GM12891 (cell line): ENCODE data around the gene CELA3B.
"Not testable (repeated sequence)": the region's sequence is repeated elsewhere in the genome, so short reads cannot be mapped to it uniquely, and the experiment has no call there.

Experiments used
- DNase-seq: peaks from one replicate; pipeline ENCODE4 v3.0.0; 2011; ENCODE audit warnings: low spot score; ENCODE audit not compliant: insufficient read length
- FAIRE-seq: peaks from 2 replicates; lab custom pipeline; 2011; peaks lifted over from hg19 to GRCh38; lab: Jason Lieb, UNC
- PAX5 ChIP-seq: IDR thresholded peaks from 2 replicates; pipeline ENCODE4 v1.6.1; 2011; ENCODE audit warnings: low read length, moderate library complexity, mild to moderate bottlenecking; ENCODE audit not compliant: insufficient read depth, severe bottlenecking
- POLR2A ChIP-seq: IDR thresholded peaks from 2 replicates; pipeline ENCODE4 v1.6.1; 2011; ENCODE audit warnings: low read depth, low read length, control low read depth
- POLR2AphosphoS5 ChIP-seq: IDR thresholded peaks from 2 replicates; pipeline ENCODE4 v1.6.1; 2011; ENCODE audit warnings: low read depth, low read length, control low read depth
- POU2F2 ChIP-seq: IDR thresholded peaks from 2 replicates; pipeline ENCODE4 v1.6.1; 2011; ENCODE audit warnings: low read depth, mild to moderate bottlenecking, control low read depth, low read length, moderate library complexity
- SPI1 ChIP-seq: IDR thresholded peaks from 2 replicates; pipeline ENCODE4 v1.6.1; 2011; ENCODE audit warnings: low read depth, low read length, control low read depth
- TAF1 ChIP-seq: IDR thresholded peaks from 2 replicates; pipeline ENCODE4 v1.6.1; 2011; ENCODE audit warnings: low read depth, low read length, control low read depth

The CELA3B gene

GRCh38 chr1:21935891-21936365 is 40.9 kb upstream of the CELA3B start:
- no peak for TF ChIP-seq POU2F2
- TF ChIP-seq POLR2AphosphoS5: no peak
- no peak for TF ChIP-seq SPI1
- TF ChIP-seq TAF1: no peak
- no peak for TF ChIP-seq POLR2A
- no peak for TF ChIP-seq PAX5
- FAIRE-seq: no peak
- no peak for DNase-seq

GRCh38 chr1:21936366-21937031 is 40.3 kb upstream of the CELA3B start:
- no peak for FAIRE-seq
- TF ChIP-seq PAX5: no peak
- TF ChIP-seq SPI1: no peak
- no peak for TF ChIP-seq POLR2AphosphoS5
- TF ChIP-seq TAF1: no peak
- TF ChIP-seq POU2F2: no peak
- TF ChIP-seq POLR2A: no peak
- DNase-seq: no peak

GRCh38 chr1:21937034-21937371 is 39.8 kb upstream of the CELA3B start, which contains the start of gene HSPG2:
HSPG2 (minus strand) TSS chr1:21937310; CDS start chr1:21937217, 93 bp downstream.
- TF ChIP-seq TAF1 (no peak), POU2F2 (no peak), SPI1 (no peak), POLR2A (no peak), POLR2AphosphoS5 (no peak), PAX5 (no peak)
- DNase-seq (no peak), FAIRE-seq (no peak)

DNA sequence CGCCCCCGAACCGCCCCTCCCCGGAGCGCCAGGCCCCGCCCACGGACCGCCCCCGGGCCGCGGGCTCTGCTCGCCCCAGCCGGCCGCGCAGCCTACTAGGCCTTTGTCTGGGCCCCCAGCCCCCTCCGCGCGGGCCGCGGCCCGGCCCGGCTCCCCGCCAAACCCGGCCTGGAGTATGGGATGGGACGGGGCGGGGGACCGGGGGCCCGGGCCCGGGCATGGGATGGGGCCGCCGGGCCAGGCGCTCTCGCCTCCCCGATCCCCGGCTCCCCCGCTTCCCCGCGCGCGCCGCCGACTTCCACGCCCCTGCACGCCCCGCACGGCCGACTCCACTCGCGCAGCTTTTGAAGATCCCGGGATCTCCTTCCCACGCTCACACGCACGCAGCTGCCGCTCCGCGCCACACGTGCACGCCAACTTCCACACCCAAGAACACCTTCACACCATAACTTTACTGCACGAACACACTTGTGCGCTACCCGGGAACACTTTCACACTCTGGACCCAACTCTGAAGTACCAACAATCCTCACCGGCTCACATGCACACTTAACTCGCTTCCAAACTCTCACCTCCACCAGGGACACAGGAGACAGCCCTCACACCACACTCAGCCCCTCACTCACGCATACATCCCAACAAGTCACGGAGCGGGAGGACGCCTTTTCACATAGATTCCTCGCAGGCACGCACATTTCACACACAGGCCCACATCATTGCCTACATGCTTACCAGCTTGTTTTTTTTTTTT is 39.3 kb upstream of the CELA3B start:
- peak; percentile 85 for DNase-seq
- peak; percentile 16 for FAIRE-seq
- TF ChIP-seq POLR2A (no peak), PAX5 (no peak), SPI1 (no peak)

DNA sequence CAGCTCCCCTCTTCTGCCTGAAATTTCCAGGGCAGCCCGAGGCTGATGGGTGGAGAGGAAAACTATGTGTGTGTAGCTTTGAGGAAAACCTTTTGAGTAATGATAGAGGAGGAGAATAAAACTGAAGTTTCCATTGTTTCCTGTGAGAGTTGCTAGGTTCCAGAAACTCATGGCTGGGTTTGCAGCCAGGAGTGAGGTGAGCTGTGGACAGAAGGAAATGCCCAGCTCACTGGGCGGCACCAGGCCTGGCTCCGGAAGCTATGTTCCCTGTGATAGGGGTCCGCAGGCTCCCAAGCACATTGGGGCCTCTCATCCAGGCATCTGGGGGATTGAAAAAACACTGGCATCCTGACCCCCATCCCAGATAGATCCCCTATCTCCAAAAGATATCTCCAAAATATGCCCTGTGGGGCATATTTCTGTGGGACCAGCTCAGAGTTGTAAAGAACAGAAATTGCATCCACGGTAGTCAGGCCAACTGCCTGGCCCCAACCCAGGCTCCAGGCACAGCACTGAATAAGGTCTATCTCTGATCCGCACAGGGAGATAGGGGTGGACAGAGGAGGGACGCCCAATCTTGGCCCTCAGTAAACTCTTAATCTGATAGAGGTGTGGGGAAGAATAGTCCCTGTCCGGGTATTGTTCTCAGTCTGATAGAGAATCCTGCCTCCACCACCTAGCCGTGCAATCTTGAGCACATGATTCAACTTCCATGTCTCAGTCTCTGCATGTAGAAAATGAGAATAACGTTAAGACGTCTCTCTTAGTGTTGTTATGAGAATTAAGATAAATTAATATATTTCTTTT is 37.9 kb upstream of the CELA3B start:
- no peak for FAIRE-seq
- no peak for DNase-seq
- TF ChIP-seq SPI1 (no peak), POLR2A (no peak), PAX5 (no peak), TAF1 (no peak), POU2F2 (no peak), POLR2AphosphoS5 (no peak)

DNA sequence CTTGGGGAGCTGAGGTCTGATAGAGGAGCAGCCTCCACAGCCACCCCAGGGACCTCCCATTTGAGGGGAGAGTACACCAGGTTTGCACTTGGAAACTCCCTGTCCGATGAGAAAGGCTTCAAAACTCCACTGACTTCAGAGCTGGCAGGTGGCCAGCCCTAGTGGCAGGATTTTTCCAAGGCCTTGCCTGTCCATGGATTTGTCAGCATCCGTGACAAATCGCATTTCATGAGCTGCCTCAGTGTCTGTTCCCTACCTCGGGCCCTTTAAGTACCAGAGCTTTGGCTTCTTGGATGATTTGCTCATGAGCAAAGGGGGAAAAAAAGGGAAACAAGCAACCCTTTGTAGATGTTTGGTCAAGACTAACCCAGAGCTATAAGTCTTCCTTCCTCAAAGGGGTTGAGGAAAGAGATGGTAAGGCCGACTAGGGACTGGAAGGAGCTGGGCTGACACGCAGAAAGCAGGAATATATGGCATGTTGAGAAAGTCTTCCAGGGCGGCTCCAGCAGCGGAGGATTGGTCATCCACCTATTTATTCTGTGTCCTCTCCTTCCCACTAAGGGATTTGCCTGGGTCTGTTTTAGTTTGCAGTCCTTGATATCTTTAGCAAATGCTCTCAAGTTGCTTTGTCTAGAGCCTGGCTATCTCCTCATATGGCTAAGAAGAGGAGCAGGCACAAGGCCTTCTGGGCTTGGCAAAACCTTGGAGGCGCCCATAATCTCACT is 37.0 kb upstream of the CELA3B start:
- TF ChIP-seq PAX5 (no peak), TAF1 (no peak), SPI1 (no peak), POLR2A (no peak), POU2F2 (no peak), POLR2AphosphoS5 (no peak)
- no peak for DNase-seq
- FAIRE-seq: no peak

DNA sequence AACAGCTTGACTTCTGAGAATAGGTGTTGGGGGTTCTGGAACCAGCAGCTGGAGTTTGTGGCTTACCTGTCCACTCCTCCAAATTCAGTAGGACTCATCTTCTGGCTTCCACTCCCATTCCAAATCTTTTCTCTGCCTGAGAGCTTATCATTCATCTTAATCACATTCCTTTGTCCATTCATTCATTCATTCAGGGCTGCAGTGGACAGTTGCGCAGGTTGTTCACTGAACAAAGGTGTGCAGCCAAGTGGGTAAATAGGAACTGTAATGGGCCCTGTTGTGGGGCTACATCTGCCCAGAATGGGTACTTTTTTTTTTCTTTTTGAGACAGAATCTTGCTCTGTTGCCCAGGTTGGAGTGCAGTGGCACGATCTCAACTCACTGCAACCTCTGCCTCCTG is 36.3 kb upstream of the CELA3B start:
- FAIRE-seq: no peak
- TF ChIP-seq TAF1: no peak
- TF ChIP-seq POU2F2: no peak
- DNase-seq: no peak

DNA sequence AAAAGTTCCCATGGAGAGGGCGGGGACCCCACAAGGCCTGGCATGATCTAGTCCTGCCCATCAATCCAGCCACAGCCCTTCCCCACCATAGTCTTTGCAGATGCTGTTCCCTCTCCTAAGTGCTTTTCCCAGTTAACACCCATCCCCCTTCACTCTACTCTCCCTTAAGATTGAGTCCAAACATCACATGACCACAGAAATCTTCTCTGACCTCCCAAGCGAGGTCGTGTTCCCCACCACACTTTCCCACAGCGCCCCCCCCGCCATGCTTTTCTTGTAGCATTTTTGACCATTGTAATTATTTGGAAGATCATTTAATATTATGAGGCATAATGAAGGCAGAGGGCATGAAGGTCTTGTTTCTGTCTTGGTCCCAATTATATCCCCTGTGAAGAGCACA is 35.5 kb upstream of the CELA3B start:
- FAIRE-seq (no peak), DNase-seq (no peak)
- TF ChIP-seq PAX5: no peak
- TF ChIP-seq TAF1: no peak
- no peak for TF ChIP-seq POLR2A
- TF ChIP-seq SPI1: no peak
- no peak for TF ChIP-seq POLR2AphosphoS5
- TF ChIP-seq POU2F2: no peak

DNA sequence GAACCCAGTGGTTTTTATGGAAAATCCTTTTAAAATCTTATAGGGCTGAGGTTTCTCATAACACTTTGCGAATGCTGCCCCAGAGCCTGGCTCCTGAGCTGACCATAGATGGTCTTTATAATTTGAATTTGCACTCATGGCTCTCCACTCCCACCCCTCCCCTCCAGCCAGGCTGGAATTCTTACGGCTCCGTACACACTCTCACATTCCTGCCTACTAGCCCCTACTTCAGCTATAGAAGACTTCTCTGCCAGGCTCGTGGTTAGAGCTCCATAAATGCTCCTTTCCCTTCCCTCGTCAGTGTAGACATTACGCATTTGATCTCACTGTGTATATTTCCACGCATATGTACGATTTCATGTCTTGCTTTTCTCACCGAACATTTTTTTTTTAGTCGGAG is 34.4 kb upstream of the CELA3B start:
- FAIRE-seq (no peak), DNase-seq (no peak)
- TF ChIP-seq POU2F2: no peak
- no peak for TF ChIP-seq SPI1

- FAIRE-seq, DNase-seq: not testable (repeated sequence)
Observed at GRCh38 chr1:21942959-21943640, 33.7 kb upstream of the CELA3B start.
